ENCODE results near the gene MORC2. TPM values are rescaled to one million over a fixed set of nuclear protein-coding genes. Genes with fewer than 3 reads are reported as not detected.

MORC2 gene
- total RNA-seq, 2 experiments from 2014 or later: 27.1 to 27.9 TPM

DNA sequence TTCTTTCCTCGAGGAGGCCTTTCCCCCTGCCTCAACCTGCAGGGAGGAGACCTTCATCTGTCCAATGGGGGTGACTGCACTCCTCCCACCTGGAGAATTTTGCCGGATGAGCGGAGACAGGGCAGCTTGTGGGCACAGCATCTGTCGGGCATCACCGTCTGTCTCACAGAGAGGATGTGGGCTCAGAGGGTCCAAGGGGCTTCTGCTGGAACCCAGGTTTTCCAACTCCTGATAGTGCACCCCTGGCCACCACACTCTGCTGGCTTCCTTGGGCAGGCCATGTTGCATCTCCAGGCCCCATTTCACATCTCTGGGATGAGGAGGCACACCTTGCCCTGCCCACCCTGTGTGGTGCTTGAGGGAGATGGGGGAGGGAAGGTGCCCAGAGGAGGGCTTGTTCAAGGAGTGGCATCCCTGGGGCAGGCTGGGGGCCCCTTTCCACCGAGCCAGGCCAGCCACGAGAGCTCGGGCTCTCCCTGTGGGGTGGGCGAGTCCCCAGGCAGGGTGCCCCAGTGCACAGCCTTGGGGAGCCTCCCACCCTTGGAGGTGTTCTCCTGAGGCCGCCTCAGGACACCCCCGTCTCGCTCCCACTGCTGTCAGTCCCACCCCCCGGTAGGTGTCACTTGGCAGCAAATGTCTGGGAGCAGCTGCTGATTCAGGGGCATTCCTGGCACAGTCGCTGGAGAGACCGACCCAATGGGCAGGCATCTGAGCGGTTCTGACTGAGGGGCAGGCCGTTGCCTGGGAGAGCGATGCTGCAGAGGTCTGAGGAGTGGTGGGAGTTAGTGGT lies 84.2 kb downstream of the MORC2 start:
- CTCF ChIA-PET: no interaction called here
- POLR2A ChIA-PET: no interaction called here
- Histone ChIP-seq H3K4me1 (ENCODE audit: insufficient read depth, low read length) (no peaks in the 10 kb centered on the region), H3K27ac (ENCODE audit: low read depth in 1 of 2, low read length in 2 of 2) (no peak overlapping the region), H3K36me3 (ENCODE audit: insufficient read depth, low read length) (peaks cover 13% of the 10 kb centered on the region), H3K4me3 (ENCODE audit: low read length) (no peak overlapping the region), H3K27me3 (ENCODE audit: control insufficient read depth in 1 of 2, insufficient read depth in 2 of 2, low read length in 2 of 2) (no peaks in the 10 kb centered on the region), H3K9me3 (ENCODE audit: control insufficient read depth in 1 of 2, insufficient read depth in 1 of 2, low read length in 2 of 2) (no peaks in the 10 kb centered on the region)
- TF ChIP-seq CTCF (IDR thresholded peaks at IDR 0.05): no peak
- intact Hi-C loops (cut with DNase I, micrococcal nuclease): no loop called here
- Mint-ChIP-seq H3K27ac (no peak overlapping the region), H3K27me3 (no peaks in the 10 kb centered on the region), H3K9me3 (no peaks in the 10 kb centered on the region), H3K4me1 (ENCODE audit: low read depth) (no peaks in the 10 kb centered on the region), H3K36me3 (ENCODE audit: low read depth) (peaks cover 5% of the 10 kb centered on the region), H3K4me3 (no peak overlapping the region)
- DNase-seq: no peak
- ATAC-seq (ENCODE audit: poor library complexity): no peak

DNA sequence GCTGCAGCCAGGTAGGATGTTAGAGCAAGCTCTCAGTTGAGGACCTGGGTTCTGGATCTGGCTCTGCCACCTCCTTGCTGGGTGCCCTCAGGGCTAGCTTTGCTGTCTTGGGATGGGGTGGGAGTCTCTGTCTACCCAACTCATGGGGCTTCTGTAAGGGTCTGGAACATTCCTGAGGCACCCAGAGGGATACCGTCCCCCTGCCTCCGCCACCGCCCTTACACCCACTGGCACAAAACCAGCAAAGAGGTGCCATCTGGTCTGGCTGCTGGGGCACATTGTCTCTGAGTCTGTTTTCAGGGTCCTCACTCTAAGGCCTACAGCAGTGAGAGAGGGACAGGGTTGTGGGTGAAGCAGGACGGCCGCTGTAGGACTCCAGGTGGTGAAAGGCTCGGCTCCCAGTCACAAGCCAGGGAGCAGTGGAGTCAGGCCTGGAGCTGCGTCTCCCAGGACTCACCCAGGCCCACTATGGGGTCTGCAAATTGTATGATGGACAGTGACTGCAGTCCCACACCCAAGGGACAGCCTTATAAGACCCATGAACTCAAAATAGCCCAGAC lies 84.9 kb downstream of the MORC2 start:
- intact Hi-C loops (cut with DNase I, micrococcal nuclease): no loop called here

GRCh38 chr22:30882974-30883533 lies 85.5 kb downstream of the MORC2 start:
- Histone ChIP-seq H3K4me3 (ENCODE audit: low read length) (no peak overlapping the region), H3K4me1 (ENCODE audit: insufficient read depth, low read length) (no peaks in the 10 kb centered on the region), H3K9me3 (ENCODE audit: control insufficient read depth in 1 of 2, insufficient read depth in 1 of 2, low read length in 2 of 2) (no peaks in the 10 kb centered on the region), H3K27ac (ENCODE audit: low read depth in 1 of 2, low read length in 2 of 2) (no peak overlapping the region), H3K27me3 (ENCODE audit: control insufficient read depth in 1 of 2, insufficient read depth in 2 of 2, low read length in 2 of 2) (no peaks in the 10 kb centered on the region), H3K36me3 (ENCODE audit: insufficient read depth, low read length) (peaks cover 3% of the 10 kb centered on the region)
- ATAC-seq (ENCODE audit: poor library complexity) (no peak), DNase-seq (no peak)
- Mint-ChIP-seq H3K4me3 (no peak overlapping the region), H3K27me3 (no peaks in the 10 kb centered on the region), H3K27ac (no peak overlapping the region), H3K9me3 (no peaks in the 10 kb centered on the region), H3K4me1 (ENCODE audit: low read depth) (no peaks in the 10 kb centered on the region), H3K36me3 (ENCODE audit: low read depth) (no peaks in the 10 kb centered on the region)
- ChIA-PET POLR2A (no interaction called here), CTCF (no interaction called here)
- TF ChIP-seq CTCF (IDR thresholded peaks at IDR 0.05): no peak
- intact Hi-C loops (cut with DNase I, micrococcal nuclease): no loop called here

More for the DNA sequence above, 84.9 kb downstream of the MORC2 start:
- Histone ChIP-seq H3K27ac (ENCODE audit: low read depth in 1 of 2, low read length in 2 of 2) (no peak overlapping the region), H3K27me3 (ENCODE audit: control insufficient read depth in 1 of 2, insufficient read depth in 2 of 2, low read length in 2 of 2) (no peaks in the 10 kb centered on the region), H3K4me1 (ENCODE audit: insufficient read depth, low read length) (no peaks in the 10 kb centered on the region), H3K4me3 (ENCODE audit: low read length) (no peak overlapping the region), H3K36me3 (ENCODE audit: insufficient read depth, low read length) (peaks cover 7% of the 10 kb centered on the region), H3K9me3 (ENCODE audit: control insufficient read depth in 1 of 2, insufficient read depth in 1 of 2, low read length in 2 of 2) (no peaks in the 10 kb centered on the region)
- no peak for TF ChIP-seq CTCF (IDR thresholded peaks at IDR 0.05)
- DNase-seq (no peak), ATAC-seq (ENCODE audit: poor library complexity) (no peak)
- CTCF ChIA-PET: no interaction called here
- POLR2A ChIA-PET: no interaction called here
- H3K4me1 Mint-ChIP-seq (ENCODE audit: low read depth): no peaks in the 10 kb centered on the region
- H3K36me3 Mint-ChIP-seq (ENCODE audit: low read depth): peaks cover 1% of the 10 kb centered on the region
- no peak overlapping the region for H3K27ac Mint-ChIP-seq
- no peaks in the 10 kb centered on the region for H3K27me3 Mint-ChIP-seq
- H3K9me3 Mint-ChIP-seq: no peaks in the 10 kb centered on the region
- H3K4me3 Mint-ChIP-seq: no peak overlapping the region
